Stimulated activated CD8-positive, alpha-beta memory T cell treated with anti-CD3 and anti-CD28 coated beads, Interleukin-2, amount 100 ng/mL, for 48 hours (primary cell): ENCODE measurements around the gene RAB43.

Experiments
- DNase-seq, 2 donors: peaks; one replicate each; pipeline ENCODE4 v3.0.0-alpha.2; 2020; ENCODE audit warnings: low read depth in 2 of 2

Gene RAB43

DNA sequence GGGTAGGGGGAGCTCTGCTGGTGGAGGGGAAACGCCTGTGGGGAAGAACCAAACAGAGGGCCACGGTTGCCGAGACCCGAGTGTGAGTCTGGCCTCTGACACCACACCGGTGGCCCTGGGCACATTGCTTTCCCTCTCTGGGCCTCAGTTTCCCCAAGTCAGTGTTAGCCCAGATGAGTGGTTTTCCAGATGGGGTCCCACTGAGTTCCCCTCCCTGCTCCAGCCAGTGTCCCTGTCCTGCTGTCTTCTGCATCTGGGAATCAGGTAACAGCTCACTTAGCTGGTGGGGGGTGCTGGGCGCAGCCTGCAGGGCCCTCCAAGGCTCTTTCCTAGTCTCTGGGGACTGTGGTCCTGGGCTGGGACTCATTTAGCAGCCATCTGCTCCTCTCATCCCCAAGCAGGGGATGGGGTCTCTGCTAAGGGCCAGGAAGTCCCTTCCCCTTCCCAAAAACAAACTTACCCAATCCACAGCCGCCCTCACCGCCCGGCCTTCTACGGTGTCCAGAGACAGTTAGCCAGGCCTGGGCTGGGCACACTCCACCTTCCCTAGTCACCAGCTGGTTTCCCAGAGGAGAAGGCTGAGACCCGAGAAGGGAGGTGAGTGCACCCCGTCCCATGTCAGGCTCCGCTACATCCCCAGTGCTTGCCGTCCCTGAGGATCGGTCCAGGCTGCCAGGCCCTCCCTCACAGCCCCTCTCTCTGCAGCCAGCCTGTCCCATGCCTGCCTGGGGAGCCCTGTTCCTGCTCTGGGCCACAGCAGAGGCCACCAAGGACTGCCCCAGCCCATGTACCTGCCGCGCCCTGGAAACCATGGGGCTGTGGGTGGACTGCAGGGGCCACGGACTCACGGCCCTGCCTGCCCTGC lies 60.3 kb downstream of the RAB43 start:
- no peak for DNase-seq

DNA sequence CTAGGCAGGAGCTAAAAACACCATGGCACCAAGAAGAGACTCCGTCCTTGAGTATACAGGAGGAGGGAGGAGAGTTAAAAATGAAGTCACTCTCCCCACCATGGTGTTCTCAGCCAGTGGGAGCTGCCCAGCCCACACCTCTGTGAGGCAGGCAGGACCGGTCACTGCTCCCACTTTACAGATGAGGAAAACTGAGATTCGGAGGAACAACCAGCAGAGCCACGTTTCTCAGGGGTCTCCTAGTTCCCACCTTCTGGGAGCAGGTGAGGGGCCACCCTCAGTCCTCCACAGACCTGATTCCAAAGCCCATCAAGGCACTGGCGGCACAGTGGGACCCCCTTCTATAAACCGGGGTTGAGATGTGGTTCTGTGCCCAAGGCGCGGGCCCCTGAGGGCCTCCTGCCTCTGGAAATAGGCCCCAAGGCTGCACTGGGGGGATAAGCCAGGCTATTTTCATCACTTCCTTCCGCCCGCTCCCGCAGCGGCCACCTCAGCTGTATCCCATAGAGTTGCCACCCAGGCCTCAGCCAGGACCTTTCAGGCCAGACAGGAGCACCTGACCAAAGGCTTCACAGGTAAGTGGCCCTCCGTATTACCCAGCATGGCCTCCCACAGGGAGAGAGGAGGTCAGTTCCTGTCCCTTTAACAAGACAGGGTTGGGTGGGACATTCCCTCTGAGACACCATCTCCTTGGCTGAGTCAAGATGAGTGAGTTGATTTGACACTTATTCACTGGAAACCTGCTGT lies 61.2 kb downstream of the RAB43 start, which contains the start of gene GP9:
TSS of gene GP9 (plus strand) at position 504 of the 747 bp plus-strand sequence. CDS start 961 bp downstream, outside the sequence.
- no peak for DNase-seq

- no peak for DNase-seq
Measured at GRCh38 chr3:129059311-129059958, 62.2 kb downstream of the RAB43 start.

GRCh38 chr3:129058441-129059200 lies 63.0 kb downstream of the RAB43 start:
- no peak for DNase-seq

- DNase-seq, result no peak
Measured at GRCh38 chr3:129057249-129057648, 64.4 kb downstream of the RAB43 start.

- no peak for DNase-seq
Measured at GRCh38 chr3:129056451-129057173, 65.0 kb downstream of the RAB43 start.

GRCh38 chr3:129054605-129055104 lies 66.9 kb downstream of the RAB43 start:
- DNase-seq, result no peak

DNA sequence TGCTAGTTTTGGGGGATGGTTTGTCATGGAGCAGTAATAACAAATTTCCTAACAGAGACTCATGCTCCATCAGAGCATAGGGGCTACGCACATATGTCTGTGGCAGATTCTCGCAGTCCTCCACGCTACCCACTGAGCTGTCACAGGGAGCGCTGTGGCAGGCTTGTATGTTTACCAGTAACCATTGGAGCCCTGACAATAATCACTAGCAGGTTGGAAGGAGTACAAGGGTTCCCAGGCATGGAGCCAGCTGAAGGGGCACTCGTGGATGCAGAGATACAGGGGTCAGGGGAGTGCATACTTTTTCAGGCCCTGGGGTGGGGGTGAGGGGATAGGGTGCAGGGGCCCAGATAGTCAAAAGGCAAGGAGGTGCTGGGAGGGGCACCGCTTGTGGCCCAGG lies 68.9 kb downstream of the RAB43 start:
- no peak for DNase-seq

DNA sequence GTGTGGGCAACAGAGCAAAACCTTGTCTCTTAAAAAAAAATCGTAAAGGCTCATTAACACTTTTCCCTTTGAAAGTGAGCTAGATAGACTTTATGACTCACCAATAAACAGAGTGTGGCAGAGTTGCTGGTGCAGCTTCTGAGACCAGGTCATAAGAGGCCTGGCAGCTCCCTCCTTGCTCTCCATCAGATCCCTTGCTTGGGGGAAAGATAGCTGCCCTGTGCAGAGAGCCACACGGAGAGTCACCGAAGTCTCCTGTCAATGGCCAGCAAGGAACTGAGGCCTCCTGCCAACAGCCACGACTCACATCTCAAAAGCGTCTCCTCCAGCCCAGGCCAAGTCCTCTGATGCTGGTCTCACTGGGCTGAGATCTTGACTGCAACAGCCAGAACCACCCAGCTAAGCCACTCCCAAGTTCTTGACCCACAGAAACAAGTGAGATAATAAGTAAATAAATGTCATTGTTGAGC lies 69.7 kb downstream of the RAB43 start:
- no peak for DNase-seq

DNA sequence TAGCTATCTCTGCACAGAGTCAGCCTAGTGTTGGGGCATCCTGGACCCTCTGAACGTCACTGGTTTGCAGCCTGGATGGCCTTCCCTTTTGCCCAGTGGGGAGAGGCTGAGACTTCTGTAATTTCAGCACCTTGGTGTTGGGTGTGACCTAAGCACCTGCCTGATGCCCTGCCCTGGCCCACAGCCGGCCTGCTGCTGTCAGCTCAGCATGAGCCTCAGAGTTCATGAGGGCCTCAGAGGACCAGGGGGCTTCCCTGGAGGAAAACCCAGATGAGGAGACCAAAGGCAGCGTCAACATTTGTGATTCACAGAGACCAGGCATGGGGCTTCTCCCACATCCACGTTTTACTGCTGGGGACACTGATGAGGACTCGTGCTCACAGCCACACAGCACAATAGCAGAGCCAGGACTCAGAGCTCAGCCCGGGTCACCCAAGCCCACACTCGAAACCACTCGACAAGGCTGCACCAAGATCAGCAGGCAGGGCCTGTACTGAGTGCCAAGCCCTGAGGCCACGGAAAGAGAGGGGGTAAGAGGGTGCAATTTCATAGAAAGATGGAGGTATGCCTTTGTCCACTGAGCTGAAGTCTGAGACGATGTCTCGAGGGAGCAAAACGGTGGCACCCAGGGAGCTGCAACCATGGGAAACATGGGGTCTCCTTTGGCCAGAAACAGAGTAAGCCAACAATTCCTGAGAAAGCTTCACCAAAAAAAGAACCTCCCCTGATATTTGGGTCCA lies 70.9 kb downstream of the RAB43 start:
- no peak for DNase-seq

DNA sequence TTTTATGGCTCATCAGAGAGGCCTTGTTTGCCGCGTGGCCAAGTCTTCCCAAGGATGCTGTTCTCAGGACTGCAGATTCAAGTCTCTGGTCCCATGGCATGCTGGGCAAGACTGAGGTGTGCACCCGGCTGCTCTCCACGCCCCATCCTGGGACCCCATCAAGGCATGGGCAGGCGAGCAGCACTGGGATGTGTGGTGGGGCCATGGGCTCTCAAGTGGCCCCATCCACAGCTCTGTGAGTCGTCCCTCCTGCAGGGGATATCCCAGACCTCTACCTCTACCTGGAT lies 74.1 kb downstream of the RAB43 start:
- DNase-seq, result no peak

- DNase-seq, result no peak
Measured at GRCh38 chr3:129046732-129047552, 74.7 kb downstream of the RAB43 start.

DNA sequence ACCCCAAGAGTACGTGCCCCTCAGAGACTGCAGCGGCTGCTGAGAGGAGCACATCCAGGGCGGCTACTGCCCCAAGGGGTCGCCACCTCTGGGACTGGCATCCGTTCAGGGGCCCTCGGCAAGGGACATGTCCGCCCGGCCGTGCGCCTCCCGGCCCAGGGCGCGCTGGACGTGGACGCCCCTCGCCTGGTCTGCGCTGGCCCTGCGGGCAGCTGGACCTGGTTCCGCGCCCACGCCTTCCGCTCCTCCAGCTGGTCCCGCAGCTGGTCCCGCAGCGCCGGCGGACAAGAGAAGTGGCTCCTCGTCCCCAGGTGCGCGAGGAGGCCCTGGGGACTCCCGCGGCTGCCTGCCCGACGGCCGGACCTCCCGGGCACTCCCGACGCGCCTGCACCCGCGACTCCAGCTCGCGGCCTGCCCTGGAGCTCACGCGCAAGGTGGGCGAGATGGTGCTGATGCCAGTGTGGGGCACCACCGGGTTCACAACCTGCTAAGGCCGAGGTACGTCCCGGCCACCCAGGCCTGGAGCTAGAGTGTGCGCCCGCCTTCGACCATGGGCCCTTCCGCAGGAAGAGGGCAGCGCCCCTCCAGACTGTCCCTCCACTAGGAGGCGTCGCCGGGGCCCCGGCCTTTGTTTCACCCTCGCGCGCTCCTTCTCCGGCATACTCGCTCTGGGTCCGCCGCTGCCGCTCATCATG lies 75.4 kb downstream of the RAB43 start:
- peak in 1 of 2 donors; percentile 23 for DNase-seq

DNA sequence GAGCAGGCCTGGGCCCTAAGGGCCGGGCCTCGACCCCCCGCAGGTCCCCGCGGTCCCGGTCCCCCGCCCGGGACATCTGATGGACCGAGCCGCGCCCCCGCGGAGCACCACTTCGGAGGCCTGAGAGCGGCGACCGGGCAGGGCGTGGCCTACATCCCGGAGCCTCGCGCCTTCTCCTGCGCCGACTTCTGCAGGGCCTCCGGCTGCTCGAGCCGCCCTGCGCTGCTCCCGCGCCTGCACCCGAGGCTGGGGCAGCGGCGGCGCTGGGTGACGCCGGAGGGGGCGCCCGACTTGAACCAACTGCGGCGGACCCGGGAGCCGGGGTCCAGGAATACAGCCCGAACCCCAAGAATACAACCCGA lies 75.9 kb downstream of the RAB43 start:
- peak; percentile 44 to 47 for DNase-seq

- DNase-seq, result no peak
Measured at GRCh38 chr3:129040579-129041300, 80.9 kb downstream of the RAB43 start.

DNA sequence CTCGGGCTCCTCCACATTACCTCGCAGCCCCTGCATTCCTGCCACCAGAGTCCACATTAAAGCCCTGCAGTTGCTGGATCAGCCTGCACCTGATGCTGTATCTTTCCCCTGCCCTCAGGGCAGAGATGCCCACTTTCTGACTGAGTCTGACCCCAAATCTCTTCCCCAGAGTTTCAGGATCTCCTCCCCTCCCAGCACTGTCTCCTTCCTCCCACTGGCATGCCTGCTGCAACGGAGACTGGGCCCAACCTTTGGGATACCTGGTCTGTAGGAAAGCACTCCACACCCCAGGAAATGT lies 81.6 kb downstream of the RAB43 start:
- DNase-seq, result no peak

GRCh38 chr3:129039271-129040038 lies 82.1 kb downstream of the RAB43 start:
- DNase-seq, result no peak
